ENCODE results near the gene CPNE8.

GRCh38 chr12:38919191-38919590 lies 13.8 kb upstream of the CPNE8 start:
- TF ChIP-seq, protein P1, sequence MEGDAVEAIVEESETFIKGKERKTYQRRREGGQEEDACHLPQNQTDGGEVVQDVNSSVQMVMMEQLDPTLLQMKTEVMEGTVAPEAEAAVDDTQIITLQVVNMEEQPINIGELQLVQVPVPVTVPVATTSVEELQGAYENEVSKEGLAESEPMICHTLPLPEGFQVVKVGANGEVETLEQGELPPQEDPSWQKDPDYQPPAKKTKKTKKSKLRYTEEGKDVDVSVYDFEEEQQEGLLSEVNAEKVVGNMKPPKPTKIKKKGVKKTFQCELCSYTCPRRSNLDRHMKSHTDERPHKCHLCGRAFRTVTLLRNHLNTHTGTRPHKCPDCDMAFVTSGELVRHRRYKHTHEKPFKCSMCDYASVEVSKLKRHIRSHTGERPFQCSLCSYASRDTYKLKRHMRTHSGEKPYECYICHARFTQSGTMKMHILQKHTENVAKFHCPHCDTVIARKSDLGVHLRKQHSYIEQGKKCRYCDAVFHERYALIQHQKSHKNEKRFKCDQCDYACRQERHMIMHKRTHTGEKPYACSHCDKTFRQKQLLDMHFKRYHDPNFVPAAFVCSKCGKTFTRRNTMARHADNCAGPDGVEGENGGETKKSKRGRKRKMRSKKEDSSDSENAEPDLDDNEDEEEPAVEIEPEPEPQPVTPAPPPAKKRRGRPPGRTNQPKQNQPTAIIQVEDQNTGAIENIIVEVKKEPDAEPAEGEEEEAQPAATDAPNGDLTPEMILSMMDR (IDR thresholded peaks at IDR 0.05; ENCODE audit: insufficient read depth, low read length) = no peak
- no peak for TF ChIP-seq GABPA (IDR thresholded peaks at IDR 0.05; ENCODE audit: low read depth)
- no peak for TF ChIP-seq SPI1 (IDR thresholded peaks at IDR 0.05; ENCODE audit: borderline replicate concordance, low read depth)
- TF ChIP-seq POLR2AphosphoS5 (IDR thresholded peaks at IDR 0.05; ENCODE audit: low read depth) = no peak

Data from HL-60 (cell line).